ENCODE measurements around the gene ZNF423. TPM values are rescaled to one million over a fixed set of nuclear protein-coding genes. Genes with fewer than 3 reads are reported as not detected.

Gene ZNF423
- polyA plus RNA-seq, 1 donor from 2014 or later: 4.5 TPM

DNA sequence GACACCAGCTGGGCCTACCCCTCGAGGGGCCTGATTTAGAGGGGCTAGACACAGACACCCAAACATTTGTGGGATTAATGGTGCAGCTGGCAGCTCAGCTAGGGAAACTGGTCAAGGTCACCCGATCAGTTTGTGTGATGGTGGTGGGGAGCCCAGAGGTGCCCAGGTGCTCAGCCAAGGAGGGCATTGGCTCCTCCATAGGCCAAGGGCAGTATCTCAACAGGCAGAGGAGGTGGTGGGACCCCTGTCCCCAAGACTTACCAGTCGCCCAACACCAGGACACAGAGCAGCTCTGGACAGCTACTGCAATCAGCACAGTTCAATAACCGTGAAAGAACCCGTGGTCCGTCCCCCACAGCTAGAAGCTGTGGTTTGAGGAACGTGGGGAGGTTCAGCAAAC is 361.4 kb downstream of the ZNF423 start:
- TF ChIP-seq, protein P1, sequence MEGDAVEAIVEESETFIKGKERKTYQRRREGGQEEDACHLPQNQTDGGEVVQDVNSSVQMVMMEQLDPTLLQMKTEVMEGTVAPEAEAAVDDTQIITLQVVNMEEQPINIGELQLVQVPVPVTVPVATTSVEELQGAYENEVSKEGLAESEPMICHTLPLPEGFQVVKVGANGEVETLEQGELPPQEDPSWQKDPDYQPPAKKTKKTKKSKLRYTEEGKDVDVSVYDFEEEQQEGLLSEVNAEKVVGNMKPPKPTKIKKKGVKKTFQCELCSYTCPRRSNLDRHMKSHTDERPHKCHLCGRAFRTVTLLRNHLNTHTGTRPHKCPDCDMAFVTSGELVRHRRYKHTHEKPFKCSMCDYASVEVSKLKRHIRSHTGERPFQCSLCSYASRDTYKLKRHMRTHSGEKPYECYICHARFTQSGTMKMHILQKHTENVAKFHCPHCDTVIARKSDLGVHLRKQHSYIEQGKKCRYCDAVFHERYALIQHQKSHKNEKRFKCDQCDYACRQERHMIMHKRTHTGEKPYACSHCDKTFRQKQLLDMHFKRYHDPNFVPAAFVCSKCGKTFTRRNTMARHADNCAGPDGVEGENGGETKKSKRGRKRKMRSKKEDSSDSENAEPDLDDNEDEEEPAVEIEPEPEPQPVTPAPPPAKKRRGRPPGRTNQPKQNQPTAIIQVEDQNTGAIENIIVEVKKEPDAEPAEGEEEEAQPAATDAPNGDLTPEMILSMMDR (IDR thresholded peaks at IDR 0.05; ENCODE audit: poor library complexity, severe bottlenecking): no peak
- no peak for TF ChIP-seq SMC3 (conservative IDR thresholded peaks at IDR 0.05; ENCODE audit: poor library complexity)
- no peak for TF ChIP-seq TAF1 (IDR thresholded peaks at IDR 0.05; ENCODE audit: low read depth)
- no peak for TF ChIP-seq POLR2AphosphoS5 (IDR thresholded peaks at IDR 0.05)
- TF ChIP-seq RAD21 (conservative IDR thresholded peaks at IDR 0.05): no peak
- TF ChIP-seq EP300 (conservative IDR thresholded peaks at IDR 0.05; ENCODE audit: poor library complexity, severe bottlenecking): no peak
- no peak for TF ChIP-seq EZH2 (IDR thresholded peaks at IDR 0.05; ENCODE audit: borderline replicate concordance, insufficient read depth, low read length, poor library complexity, severe bottlenecking)
- TF ChIP-seq, protein P2, sequence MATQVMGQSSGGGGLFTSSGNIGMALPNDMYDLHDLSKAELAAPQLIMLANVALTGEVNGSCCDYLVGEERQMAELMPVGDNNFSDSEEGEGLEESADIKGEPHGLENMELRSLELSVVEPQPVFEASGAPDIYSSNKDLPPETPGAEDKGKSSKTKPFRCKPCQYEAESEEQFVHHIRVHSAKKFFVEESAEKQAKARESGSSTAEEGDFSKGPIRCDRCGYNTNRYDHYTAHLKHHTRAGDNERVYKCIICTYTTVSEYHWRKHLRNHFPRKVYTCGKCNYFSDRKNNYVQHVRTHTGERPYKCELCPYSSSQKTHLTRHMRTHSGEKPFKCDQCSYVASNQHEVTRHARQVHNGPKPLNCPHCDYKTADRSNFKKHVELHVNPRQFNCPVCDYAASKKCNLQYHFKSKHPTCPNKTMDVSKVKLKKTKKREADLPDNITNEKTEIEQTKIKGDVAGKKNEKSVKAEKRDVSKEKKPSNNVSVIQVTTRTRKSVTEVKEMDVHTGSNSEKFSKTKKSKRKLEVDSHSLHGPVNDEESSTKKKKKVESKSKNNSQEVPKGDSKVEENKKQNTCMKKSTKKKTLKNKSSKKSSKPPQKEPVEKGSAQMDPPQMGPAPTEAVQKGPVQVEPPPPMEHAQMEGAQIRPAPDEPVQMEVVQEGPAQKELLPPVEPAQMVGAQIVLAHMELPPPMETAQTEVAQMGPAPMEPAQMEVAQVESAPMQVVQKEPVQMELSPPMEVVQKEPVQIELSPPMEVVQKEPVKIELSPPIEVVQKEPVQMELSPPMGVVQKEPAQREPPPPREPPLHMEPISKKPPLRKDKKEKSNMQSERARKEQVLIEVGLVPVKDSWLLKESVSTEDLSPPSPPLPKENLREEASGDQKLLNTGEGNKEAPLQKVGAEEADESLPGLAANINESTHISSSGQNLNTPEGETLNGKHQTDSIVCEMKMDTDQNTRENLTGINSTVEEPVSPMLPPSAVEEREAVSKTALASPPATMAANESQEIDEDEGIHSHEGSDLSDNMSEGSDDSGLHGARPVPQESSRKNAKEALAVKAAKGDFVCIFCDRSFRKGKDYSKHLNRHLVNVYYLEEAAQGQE (IDR thresholded peaks at IDR 0.05; ENCODE audit: borderline replicate concordance): no peak
- no peak for TF ChIP-seq MXI1 (conservative IDR thresholded peaks at IDR 0.05; ENCODE audit: poor library complexity, severe bottlenecking)
- Histone ChIP-seq H3K9me3 (ENCODE audit: low read length) (no peaks in the 10 kb centered on the region), H2AFZ (ENCODE audit: low read depth, low read length) (no peak overlapping the region), H3F3A (ENCODE audit: insufficient read depth, low read length, poor library complexity, severe bottlenecking) (no peaks in the 10 kb centered on the region), H3K4me3 (ENCODE audit: low read length) (no peak overlapping the region), H3K36me3 (ENCODE audit: insufficient read depth, low read length) (no peaks in the 10 kb centered on the region), H3K9ac (ENCODE audit: low read length) (no peak overlapping the region), H3K27me3 (ENCODE audit: insufficient read depth, low read depth, low read length) (no peaks in the 10 kb centered on the region), H3K9me2 (ENCODE audit: insufficient read depth, low read length) (no peaks in the 10 kb centered on the region), H4K20me1 (ENCODE audit: insufficient read depth) (no peaks in the 10 kb centered on the region), H3K4me2 (ENCODE audit: low read length) (no peak overlapping the region), H3K79me2 (replicated peaks; ENCODE audit: insufficient read depth, low read length) (no peaks in the 10 kb centered on the region), H3K27ac (ENCODE audit: low read length) (no peak overlapping the region)

DNA sequence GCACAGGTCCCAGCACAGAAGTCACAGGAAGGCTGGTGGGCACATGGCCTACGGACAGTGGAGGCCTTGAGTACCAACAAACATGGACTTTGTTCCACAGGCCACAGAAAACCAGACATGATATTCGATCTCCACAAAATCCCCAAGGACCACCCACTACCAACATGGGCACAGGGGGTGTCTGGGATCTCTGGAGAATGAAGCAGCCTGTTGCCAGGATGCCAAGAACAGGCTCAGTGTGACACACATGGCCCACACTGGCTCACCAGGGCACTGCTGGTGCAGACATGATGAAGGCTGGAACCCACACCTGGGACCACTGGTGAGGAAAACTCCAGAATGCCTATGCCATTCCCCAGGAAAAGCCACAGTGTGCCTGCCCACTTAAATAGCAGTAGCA is 362.1 kb downstream of the ZNF423 start:
- Histone ChIP-seq H3K27me3 (ENCODE audit: insufficient read depth, low read depth, low read length) (no peaks in the 10 kb centered on the region), H3K4me2 (ENCODE audit: low read length) (no peak overlapping the region), H3K79me2 (replicated peaks; ENCODE audit: insufficient read depth, low read length) (no peaks in the 10 kb centered on the region), H4K20me1 (ENCODE audit: insufficient read depth) (no peaks in the 10 kb centered on the region), H3K9me3 (ENCODE audit: low read length) (no peaks in the 10 kb centered on the region), H3K27ac (ENCODE audit: low read length) (no peak overlapping the region), H3K4me3 (ENCODE audit: low read length) (no peak overlapping the region), H3K9me2 (ENCODE audit: insufficient read depth, low read length) (no peaks in the 10 kb centered on the region), H3F3A (ENCODE audit: insufficient read depth, low read length, poor library complexity, severe bottlenecking) (no peaks in the 10 kb centered on the region), H3K36me3 (ENCODE audit: insufficient read depth, low read length) (no peaks in the 10 kb centered on the region), H3K9ac (ENCODE audit: low read length) (no peak overlapping the region), H2AFZ (ENCODE audit: low read depth, low read length) (no peak overlapping the region)
- TF ChIP-seq POLR2AphosphoS5 (IDR thresholded peaks at IDR 0.05): no peak
- TF ChIP-seq, protein P2 (IDR thresholded peaks at IDR 0.05; ENCODE audit: borderline replicate concordance): no peak
- TF ChIP-seq EZH2 (IDR thresholded peaks at IDR 0.05; ENCODE audit: borderline replicate concordance, insufficient read depth, low read length, poor library complexity, severe bottlenecking): no peak
- no peak for TF ChIP-seq EP300 (conservative IDR thresholded peaks at IDR 0.05; ENCODE audit: poor library complexity, severe bottlenecking)
- TF ChIP-seq, protein P1 (IDR thresholded peaks at IDR 0.05; ENCODE audit: poor library complexity, severe bottlenecking): no peak
- no peak for TF ChIP-seq TAF1 (IDR thresholded peaks at IDR 0.05; ENCODE audit: low read depth)
- TF ChIP-seq MXI1 (conservative IDR thresholded peaks at IDR 0.05; ENCODE audit: poor library complexity, severe bottlenecking): no peak
- no peak for TF ChIP-seq RAD21 (conservative IDR thresholded peaks at IDR 0.05)
- no peak for TF ChIP-seq SMC3 (conservative IDR thresholded peaks at IDR 0.05; ENCODE audit: poor library complexity)
